Measurements from ENCODE around the gene RAB20. TPM values are rescaled to one million over a fixed set of nuclear protein-coding genes. Genes with fewer than 3 reads are reported as not detected.

RAB20 gene
- total RNA-seq, 2 donors from 2014 or later: 0.47 to 3.1 TPM

- H3K9me3 Mint-ChIP-seq: no peaks in the 10 kb centered on the region
- H3K4me1 Mint-ChIP-seq (ENCODE audit: low read depth in 2 of 2): peaks cover 4 to 5% of the 10 kb centered on the region in 2 donors
- no peaks in the 10 kb centered on the region for H3K36me3 Mint-ChIP-seq
- H3K4me3 Mint-ChIP-seq: no peak overlapping the region
- H3K27me3 Mint-ChIP-seq: peaks cover 13 to 18% of the 10 kb centered on the region in 2 donors
- ATAC-seq (peak in 1 of 2 donors; percentile 34), DNase-seq (ENCODE audit: low spot score) (no peak)
- H3K27ac Mint-ChIP-seq: no peak overlapping the region
Measured at GRCh38 chr13:110555601-110556223, 5.8 kb downstream of the RAB20 start.

DNA sequence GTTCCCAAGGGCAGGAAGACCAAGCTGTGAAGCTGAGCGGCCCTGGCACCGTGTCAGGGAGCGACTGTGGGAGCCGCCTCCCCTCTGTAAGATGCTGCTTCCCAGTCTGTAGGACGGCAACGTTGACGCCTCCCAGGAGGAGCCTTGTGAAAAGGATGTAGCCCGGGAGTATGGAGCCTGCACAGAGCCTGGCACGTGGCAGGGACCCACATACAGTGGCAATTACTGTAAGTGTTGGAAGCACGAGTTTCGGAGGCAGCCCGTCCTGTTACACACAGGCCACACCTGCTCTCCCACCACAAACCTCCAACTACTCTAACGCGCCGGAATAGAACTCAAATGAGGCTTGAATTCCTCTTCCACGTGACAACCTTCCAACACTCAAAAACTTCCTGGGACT lies 6.6 kb downstream of the RAB20 start:
- Mint-ChIP-seq H3K4me1 (ENCODE audit: low read depth in 2 of 2) (peaks cover 0 to under 1% of the 10 kb centered on the region in 2 donors), H3K27ac (no peak overlapping the region), H3K27me3 (peaks cover 9 to 11% of the 10 kb centered on the region in 2 donors), H3K9me3 (no peaks in the 10 kb centered on the region), H3K36me3 (no peaks in the 10 kb centered on the region), H3K4me3 (no peak overlapping the region)
- ATAC-seq: no peak
- DNase-seq (ENCODE audit: low spot score): no peak

- H3K27me3 Mint-ChIP-seq: peaks cover 8% of the 10 kb centered on the region in 2 donors
- H3K9me3 Mint-ChIP-seq: no peaks in the 10 kb centered on the region
- no peaks in the 10 kb centered on the region for H3K4me1 Mint-ChIP-seq (ENCODE audit: low read depth in 2 of 2)
- DNase-seq (ENCODE audit: low spot score) (no peak), ATAC-seq (no peak)
- H3K27ac Mint-ChIP-seq: no peak overlapping the region
- H3K4me3 Mint-ChIP-seq: no peak overlapping the region
- no peaks in the 10 kb centered on the region for H3K36me3 Mint-ChIP-seq
Measured at GRCh38 chr13:110554227-110554836, 7.2 kb downstream of the RAB20 start.

- ATAC-seq (no peak), DNase-seq (ENCODE audit: low spot score) (no peak)
- Mint-ChIP-seq H3K27me3 (peaks cover 8% of the 10 kb centered on the region in 2 donors), H3K4me1 (ENCODE audit: low read depth in 2 of 2) (no peaks in the 10 kb centered on the region), H3K27ac (no peak overlapping the region), H3K36me3 (no peaks in the 10 kb centered on the region), H3K9me3 (no peaks in the 10 kb centered on the region), H3K4me3 (no peak overlapping the region)
Measured at GRCh38 chr13:110553417-110553816, 8.1 kb downstream of the RAB20 start.

DNA sequence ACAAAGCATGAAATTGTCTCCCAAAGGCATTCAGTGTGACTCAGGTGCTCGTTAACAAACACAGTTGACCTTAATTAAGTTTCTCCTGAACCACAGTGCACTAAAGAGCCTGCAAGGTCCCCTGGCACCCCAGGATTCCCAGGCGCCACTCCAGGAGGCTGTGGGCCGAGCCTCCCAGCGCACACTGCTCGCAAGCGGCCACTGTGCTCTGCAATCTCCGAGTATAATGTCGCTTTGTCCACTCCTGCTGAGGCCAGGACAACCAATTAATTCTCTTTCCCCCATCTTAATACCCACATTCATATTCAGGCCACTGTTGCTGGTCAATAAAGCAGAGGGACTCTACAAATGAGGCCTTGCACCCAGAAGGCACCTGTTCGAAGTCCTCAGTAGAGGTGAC lies 8.8 kb downstream of the RAB20 start:
- H3K27me3 Mint-ChIP-seq: peaks cover 8% of the 10 kb centered on the region in 2 donors
- no peaks in the 10 kb centered on the region for H3K9me3 Mint-ChIP-seq
- DNase-seq (ENCODE audit: low spot score) (no peak), ATAC-seq (no peak)
- no peaks in the 10 kb centered on the region for H3K4me1 Mint-ChIP-seq (ENCODE audit: low read depth in 2 of 2)
- H3K4me3 Mint-ChIP-seq: no peak overlapping the region
- no peak overlapping the region for H3K27ac Mint-ChIP-seq
- H3K36me3 Mint-ChIP-seq: no peaks in the 10 kb centered on the region

GRCh38 chr13:110551284-110551683 lies 10.2 kb downstream of the RAB20 start:
- no peaks in the 10 kb centered on the region for H3K36me3 Mint-ChIP-seq
- H3K9me3 Mint-ChIP-seq: no peaks in the 10 kb centered on the region
- H3K4me1 Mint-ChIP-seq (ENCODE audit: low read depth in 2 of 2): no peaks in the 10 kb centered on the region
- peaks cover 8% of the 10 kb centered on the region in 2 donors for H3K27me3 Mint-ChIP-seq
- DNase-seq (ENCODE audit: low spot score) (no peak), ATAC-seq (no peak)
- H3K4me3 Mint-ChIP-seq: no peak overlapping the region
- H3K27ac Mint-ChIP-seq: no peak overlapping the region

GRCh38 chr13:110549795-110550160 lies 11.7 kb downstream of the RAB20 start:
- no peak for DNase-seq (ENCODE audit: low spot score)
- Mint-ChIP-seq H3K9me3 (no peaks in the 10 kb centered on the region), H3K27ac (no peak overlapping the region), H3K27me3 (peaks cover 10 to 18% of the 10 kb centered on the region in 2 donors), H3K4me3 (no peak overlapping the region), H3K36me3 (no peaks in the 10 kb centered on the region), H3K4me1 (ENCODE audit: low read depth in 2 of 2) (no peaks in the 10 kb centered on the region)
- ATAC-seq: no peak

DNA sequence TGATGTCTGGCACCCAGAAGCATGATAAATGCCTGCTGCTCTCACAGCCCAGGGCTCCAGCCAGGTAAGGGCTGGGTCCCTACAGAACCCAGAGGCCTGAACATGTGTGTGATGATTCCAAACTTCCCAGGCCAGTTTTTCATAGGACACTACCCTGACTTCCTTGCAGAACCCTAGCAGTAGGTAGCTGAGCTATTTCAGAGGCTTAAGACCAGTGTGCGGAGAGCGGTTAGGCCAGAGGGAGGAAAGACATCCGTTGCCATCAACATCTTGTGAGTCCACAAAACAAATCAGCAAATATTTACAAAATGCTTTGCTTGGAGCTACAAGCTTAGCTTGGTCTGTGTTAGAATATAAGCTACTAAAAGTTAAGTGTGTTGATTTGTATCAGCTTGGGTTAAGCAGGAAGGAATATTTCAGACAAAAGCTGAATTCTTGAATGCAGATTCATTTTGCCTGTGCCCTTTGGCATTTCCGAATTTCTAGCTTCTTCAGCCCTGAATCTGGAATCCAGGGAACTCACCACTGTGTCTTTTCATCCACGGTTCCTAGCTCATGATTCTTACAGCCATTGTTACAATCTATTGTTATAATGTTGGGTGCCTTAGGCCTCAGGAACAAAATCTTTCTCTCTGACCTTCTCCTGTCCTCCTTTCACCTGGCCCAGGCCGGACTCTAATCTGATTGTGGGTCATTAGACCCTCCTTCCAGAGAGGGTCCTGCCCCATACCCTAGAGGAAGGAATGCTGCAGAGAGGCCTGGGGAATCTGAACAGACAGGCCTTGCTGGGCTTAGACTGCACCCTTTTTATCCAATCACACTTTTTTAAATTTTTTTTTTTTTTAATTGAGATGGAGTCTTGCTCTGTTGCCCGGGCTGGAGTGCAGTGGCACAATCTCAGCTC lies 12.4 kb downstream of the RAB20 start:
- H3K27ac Mint-ChIP-seq: no peak overlapping the region
- DNase-seq (ENCODE audit: low spot score) (no peak), ATAC-seq (no peak)
- no peaks in the 10 kb centered on the region for H3K36me3 Mint-ChIP-seq
- no peaks in the 10 kb centered on the region for H3K4me1 Mint-ChIP-seq (ENCODE audit: low read depth in 2 of 2)
- H3K9me3 Mint-ChIP-seq: no peaks in the 10 kb centered on the region
- H3K4me3 Mint-ChIP-seq: no peak overlapping the region
- H3K27me3 Mint-ChIP-seq: peaks cover 10 to 20% of the 10 kb centered on the region in 2 donors

GRCh38 chr13:110546926-110547325 lies 14.6 kb downstream of the RAB20 start:
- no peak for ATAC-seq
- H3K27me3 Mint-ChIP-seq: peaks cover 19 to 20% of the 10 kb centered on the region in 2 donors

GRCh38 chr13:110546378-110546777 lies 15.1 kb downstream of the RAB20 start:
- DNase-seq (ENCODE audit: low spot score): no peak
- Mint-ChIP-seq H3K9me3 (no peaks in the 10 kb centered on the region), H3K4me3 (no peak overlapping the region)

More at GRCh38 chr13:110546926-110547325, 14.6 kb downstream of the RAB20 start:
- no peaks in the 10 kb centered on the region for H3K4me1 Mint-ChIP-seq (ENCODE audit: low read depth in 2 of 2)
- no peak for DNase-seq (ENCODE audit: low spot score)
- H3K4me3 Mint-ChIP-seq: no peak overlapping the region
- H3K9me3 Mint-ChIP-seq: no peaks in the 10 kb centered on the region
- H3K27ac Mint-ChIP-seq: no peak overlapping the region
- H3K36me3 Mint-ChIP-seq: no peaks in the 10 kb centered on the region

DNA sequence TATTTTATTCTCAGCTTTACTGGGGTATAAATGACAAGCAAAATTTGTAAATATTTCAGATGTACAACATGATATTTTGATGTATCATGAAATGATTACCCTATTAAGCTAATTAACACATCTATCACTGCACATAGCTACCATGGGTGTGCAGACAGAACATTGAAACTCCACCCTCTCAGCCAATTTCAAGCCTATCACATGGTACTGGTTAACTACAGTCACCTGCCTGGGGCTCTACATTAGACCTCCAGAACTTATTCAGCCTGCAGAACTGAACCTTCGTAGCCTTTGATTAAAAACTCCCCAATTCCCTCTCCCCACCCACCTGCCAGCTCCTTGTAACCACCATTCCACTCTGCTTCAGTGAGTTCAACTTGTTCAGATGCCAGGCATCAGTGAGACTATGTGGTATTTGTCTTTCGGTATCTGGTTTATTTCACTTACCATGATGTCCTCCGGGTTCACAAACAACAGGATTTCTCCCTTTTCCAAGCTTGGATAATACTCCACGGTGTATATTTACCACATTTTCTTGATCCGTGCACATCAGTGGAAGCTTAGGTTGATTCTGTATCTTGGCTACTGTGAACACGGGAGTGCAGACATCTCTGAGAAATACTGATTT lies 19.2 kb downstream of the RAB20 start:
- no peak overlapping the region for H3K4me3 Mint-ChIP-seq
- H3K4me1 Mint-ChIP-seq (ENCODE audit: low read depth in 2 of 2): no peaks in the 10 kb centered on the region

More at GRCh38 chr13:110546378-110546777, 15.1 kb downstream of the RAB20 start:
- Mint-ChIP-seq H3K27me3 (peaks cover 17 to 18% of the 10 kb centered on the region in 2 donors), H3K27ac (no peak overlapping the region), H3K4me1 (ENCODE audit: low read depth in 2 of 2) (no peaks in the 10 kb centered on the region), H3K36me3 (no peaks in the 10 kb centered on the region)
- ATAC-seq: no peak

DNA sequence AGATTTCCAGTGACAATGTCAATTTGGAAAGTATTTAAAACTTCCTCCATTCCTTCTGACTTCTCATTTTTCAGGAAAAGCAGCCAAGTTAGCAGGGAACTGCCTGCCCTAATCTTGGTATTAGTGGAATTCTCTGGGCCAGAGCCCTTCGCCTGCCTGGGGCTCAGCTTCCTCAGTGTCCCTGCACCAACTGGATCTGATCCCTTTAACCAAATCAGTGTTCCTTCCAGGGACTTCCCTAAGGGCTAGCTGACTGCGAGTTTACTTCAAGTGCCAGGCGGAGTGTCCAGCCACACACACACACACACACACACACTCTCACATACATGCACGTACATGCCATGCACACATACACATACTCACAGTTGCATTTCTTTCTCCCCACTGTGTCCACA lies 20.0 kb downstream of the RAB20 start:
- Mint-ChIP-seq H3K36me3 (no peaks in the 10 kb centered on the region), H3K9me3 (no peaks in the 10 kb centered on the region), H3K27me3 (peaks cover 11 to 19% of the 10 kb centered on the region in 2 donors), H3K27ac (no peak overlapping the region), H3K4me1 (ENCODE audit: low read depth in 2 of 2) (no peaks in the 10 kb centered on the region), H3K4me3 (no peak overlapping the region)
- DNase-seq (ENCODE audit: low spot score) (no peak), ATAC-seq (no peak)

More for the DNA sequence above, 19.2 kb downstream of the RAB20 start:
- Mint-ChIP-seq H3K9me3 (no peaks in the 10 kb centered on the region), H3K36me3 (no peaks in the 10 kb centered on the region), H3K27ac (no peak overlapping the region), H3K27me3 (peaks cover 11 to 17% of the 10 kb centered on the region in 2 donors)
- no peak for ATAC-seq
- DNase-seq (ENCODE audit: low spot score): no peak

DNA sequence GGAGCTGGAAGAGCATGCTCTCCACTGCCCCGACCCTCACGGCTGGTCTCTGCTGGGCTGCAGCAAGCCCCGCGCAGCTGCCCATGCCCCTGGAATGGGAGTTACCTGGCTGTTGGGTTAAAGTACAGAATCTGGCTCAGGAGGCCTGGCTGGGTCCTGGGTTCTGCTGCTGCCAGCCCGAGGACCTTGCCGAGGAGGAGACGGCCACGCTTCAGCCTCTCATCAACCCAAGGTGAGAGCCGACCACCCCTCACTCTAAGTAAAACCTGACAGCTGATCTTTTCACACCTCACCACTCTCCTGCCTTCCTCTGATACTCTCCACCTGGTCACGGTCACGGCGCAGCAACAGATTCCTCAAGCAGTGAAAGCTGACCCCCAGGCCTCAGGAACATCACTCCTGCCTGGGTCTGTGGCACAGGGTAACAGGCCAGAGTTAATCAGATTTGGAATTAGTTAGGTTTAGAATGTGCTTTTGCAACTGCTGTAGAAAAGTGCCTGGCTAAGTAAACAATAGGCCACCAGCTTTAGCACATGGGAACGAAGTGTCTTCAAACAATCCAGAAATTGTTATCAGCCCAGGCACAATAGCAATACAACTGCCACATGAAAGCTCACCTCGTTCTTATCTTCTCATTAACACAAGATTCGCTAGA lies 20.5 kb downstream of the RAB20 start:
- DNase-seq (ENCODE audit: low spot score) (no peak), ATAC-seq (no peak)
- H3K27ac Mint-ChIP-seq: no peak overlapping the region
- H3K9me3 Mint-ChIP-seq: no peaks in the 10 kb centered on the region
- peaks cover 11 to 17% of the 10 kb centered on the region in 2 donors for H3K27me3 Mint-ChIP-seq
- H3K36me3 Mint-ChIP-seq: no peaks in the 10 kb centered on the region
- no peaks in the 10 kb centered on the region for H3K4me1 Mint-ChIP-seq (ENCODE audit: low read depth in 2 of 2)
- no peak overlapping the region for H3K4me3 Mint-ChIP-seq
